Dermis blood vessel endothelial cell (primary cell): ENCODE data around the gene SLC5A12. TPM values are rescaled to one million over a fixed set of nuclear protein-coding genes. Genes with fewer than 3 reads are reported as not detected.
"Not testable (repeated sequence)": the region's sequence is repeated elsewhere in the genome, so short reads cannot be mapped to it uniquely, and the experiment has no call there.

Experiments used
- DNase-seq: peaks from one replicate; pipeline ENCODE4 v3.0.0; 2010
- total RNA-seq: library from RNA; depleted of rRNA; stranded (reverse); fragments of >200 nt; gene quantifications from 2 replicates; pipeline ENCODE4 v1.2.3, GENCODE V29; 2014

Gene SLC5A12
- total RNA-seq, 1 donor from 2014 or later, result not detected

DNA sequence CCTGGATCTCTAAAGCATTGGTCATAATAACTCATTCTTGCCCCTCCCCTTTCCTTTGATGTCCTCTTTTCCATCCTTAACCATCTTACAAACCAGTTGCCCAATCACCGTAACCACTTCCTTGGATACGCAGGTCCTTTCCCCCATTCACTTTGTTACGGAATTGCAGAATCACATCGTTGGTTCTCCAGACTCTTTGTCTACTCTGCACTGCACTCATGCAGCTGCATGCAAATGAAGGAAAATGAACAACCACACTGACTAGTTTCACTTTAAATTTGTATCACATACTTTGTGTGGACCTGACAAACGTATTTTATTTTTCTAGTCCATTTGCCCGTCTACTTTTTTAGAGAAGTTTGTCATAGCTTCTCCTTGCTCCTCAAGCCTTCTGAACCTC, 69.9 kb downstream of the SLC5A12 start:
- no peak for DNase-seq

- peak; percentile 69 for DNase-seq
Measured at GRCh38 chr11:26649884-26650283, 72.0 kb downstream of the SLC5A12 start.

- not testable (repeated sequence) for DNase-seq
Measured at GRCh38 chr11:26643314-26643713, 78.5 kb downstream of the SLC5A12 start.

DNA sequence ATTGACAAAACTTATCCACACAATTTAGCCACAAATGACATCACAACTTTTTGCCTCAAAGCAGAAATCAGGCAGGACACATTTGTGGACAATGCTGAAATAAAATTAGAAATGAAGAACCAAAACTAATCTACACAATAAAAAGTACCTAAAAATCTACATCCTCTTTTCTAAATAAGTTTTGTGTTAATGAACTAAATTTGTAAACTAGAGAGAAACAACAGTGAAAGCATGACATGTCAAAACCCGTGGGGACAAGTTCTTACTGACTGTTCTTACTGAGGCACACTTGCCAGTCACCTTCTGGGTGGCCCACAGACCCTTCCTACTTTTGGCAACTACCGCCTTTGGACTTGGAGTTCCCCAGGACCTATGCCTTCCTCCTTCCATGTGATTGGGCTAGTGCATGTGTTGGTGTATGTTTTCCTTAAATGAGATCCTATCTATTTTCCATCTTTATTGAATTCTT, 89.1 kb downstream of the SLC5A12 start:
- no peak for DNase-seq

GRCh38 chr11:26626346-26626745, 95.5 kb downstream of the SLC5A12 start:
- no peak for DNase-seq

- no peak for DNase-seq
Measured at GRCh38 chr11:26623076-26623659, 98.7 kb downstream of the SLC5A12 start.

GRCh38 chr11:26622181-26622580, 99.7 kb downstream of the SLC5A12 start:
- DNase-seq, result no peak

DNA sequence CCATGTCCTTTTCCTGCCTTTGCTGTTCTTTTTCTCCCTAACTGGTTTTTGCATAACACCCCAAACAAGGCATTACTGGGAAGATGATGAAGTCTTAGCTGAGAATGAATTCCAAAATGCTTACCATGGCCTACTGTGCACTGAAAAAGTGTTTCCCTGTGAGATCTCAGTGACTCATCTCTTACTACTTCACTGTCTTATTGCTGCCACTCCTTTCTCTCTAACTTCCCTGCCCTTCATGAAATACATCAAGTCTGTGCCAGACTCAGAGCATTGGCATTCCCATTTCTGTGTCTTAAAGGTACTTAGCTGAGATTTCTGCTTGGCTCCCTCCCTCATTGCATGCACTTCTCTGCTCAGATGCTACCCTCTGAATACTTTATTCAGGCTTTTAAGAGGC, 100.7 kb downstream of the SLC5A12 start:
- DNase-seq, result no peak

- no peak for DNase-seq
Measured at GRCh38 chr11:26620282-26621045, 101.4 kb downstream of the SLC5A12 start.

DNA sequence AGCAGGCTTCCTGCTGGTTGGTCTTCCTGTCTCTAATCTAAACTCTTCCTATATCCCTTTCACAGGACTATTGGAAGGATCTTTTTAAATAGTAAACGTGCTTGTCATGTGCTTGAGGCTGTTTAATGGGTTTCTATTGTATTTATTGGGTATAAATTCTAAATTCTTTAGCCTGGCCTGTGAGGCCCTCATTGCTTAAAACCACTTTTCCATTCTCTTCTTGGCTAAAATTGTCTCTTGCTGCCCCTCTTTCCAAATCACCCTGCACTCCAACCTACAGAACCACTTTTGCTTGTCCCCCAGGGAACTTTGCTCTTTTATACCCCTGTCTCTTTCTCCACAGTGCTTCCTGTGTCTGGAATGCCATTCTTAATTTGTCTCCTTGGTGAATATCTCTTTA, 103.4 kb downstream of the SLC5A12 start:
- DNase-seq, result no peak

Other genes starting within 250 kb of the SLC5A12 start
- not detected in 2 replicates for gene MUC15, start 149.8 kb downstream of the SLC5A12 start, total RNA-seq